Kidney capillary endothelial cell (primary cell): ENCODE measurements around the gene SIPA1L3.
"Not testable (repeated sequence)": the region's sequence is repeated elsewhere in the genome, so short reads cannot be mapped to it uniquely, and the experiment has no call there.

Source experiments
- DNase-seq: peaks from one replicate; pipeline ENCODE4 v3.0.0-alpha.2; 2018; ENCODE audit warnings: low spot score

SIPA1L3 gene

DNA sequence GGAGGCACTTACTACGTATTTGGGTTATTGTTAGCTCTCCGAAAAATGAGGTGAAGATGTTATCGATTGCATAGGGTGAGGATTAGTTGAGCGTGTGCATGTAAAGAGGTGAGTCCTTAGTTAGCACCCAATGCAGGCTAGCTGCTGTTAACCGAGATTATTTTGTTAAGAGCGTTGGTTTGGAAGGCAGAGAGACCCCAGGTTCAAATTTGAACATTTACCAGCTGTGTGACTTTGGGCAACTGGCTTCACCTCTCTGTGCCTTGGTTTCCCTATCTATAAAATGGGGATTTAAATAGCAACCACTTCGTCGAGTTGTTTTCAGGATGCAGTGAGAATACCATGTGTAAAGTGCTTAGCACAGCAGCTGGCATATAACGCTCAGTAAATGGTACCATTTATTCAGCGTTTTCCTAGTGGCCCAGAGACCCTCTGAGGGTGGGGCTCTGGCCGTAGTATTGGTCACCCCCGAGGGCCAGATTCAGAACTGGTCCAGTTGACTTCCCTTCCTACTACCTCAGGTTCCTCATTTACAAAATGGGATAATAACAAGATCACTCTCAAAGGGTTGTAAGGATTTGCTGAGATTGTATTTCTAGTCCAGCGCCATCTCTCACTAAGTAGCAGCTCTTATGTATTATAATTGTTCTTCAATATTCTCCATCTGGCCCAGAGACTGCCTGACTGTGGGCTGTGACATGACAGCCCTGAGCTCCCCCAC is 887 bp downstream of the SIPA1L3 start:
- DNase-seq, result no peak

- no peak for DNase-seq
Measured at GRCh38 chr19:37909661-37910199, 2.7 kb downstream of the SIPA1L3 start.

GRCh38 chr19:37914908-37915307 is 7.9 kb downstream of the SIPA1L3 start:
- no peak for DNase-seq

DNA sequence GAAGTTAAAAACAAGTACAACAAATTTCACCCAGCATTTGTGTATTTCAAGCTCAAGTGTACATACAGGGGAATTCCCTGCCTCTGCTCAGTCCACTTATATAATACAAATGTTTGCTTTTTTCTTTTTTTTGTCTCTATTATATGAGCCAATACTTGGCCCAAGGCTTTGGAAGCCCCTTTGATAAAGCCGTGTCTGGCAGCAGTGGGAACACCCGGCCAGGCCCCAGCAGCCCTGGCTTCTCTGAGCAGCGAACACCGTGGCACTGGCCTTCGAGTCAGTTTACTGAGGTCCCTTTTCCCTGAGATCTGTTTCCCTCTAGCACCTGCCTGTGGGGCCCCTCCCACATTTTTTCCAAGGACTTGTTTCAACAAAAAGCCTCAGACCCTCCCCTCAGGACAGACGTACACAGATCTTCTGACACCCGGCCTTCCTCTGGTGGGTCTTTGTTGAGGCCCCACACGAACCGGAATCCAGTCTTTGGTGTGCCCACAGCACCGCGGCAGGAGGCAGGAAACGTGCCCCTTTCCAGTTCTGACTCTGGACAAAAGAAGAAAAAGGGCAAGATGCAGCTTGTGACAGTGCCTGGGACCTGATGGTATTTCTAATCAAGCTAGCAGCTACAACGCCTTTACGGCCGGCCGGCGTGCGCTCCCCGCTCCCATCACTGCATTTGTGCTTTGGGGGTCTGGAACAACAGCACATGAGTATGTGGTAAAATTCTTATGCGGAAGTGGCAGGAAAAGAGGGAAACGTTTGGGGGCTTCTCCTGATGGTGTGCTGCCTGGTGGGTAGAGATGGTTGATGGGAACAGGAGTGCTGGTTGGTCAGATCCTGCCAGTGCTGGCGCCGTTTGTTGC is 13.8 kb downstream of the SIPA1L3 start:
- DNase-seq, result no peak

- not testable (repeated sequence) for DNase-seq
Measured at GRCh38 chr19:37924573-37924972, 17.6 kb downstream of the SIPA1L3 start.

GRCh38 chr19:37925212-37925611 is 18.2 kb downstream of the SIPA1L3 start:
- no peak for DNase-seq

DNA sequence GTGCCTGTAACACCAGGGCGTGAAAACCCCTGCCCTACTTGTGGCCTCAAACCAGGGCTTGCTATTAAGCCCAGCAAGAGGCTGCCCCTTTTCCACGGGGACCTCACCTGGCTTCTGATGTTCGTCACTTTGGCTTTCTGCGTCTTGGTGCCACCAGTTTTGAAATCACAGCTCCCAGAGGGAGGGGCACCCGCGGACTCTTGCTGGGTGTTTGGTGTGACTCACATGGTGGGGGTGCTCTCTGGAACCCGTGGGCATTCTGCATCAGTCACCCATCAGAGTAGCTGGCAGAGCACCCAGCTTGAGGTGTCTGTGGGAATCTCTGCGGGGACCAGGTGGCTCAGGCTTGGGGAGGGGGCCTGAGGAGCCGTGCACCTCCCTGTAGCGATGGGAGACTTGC is 19.2 kb downstream of the SIPA1L3 start:
- no peak for DNase-seq

DNA sequence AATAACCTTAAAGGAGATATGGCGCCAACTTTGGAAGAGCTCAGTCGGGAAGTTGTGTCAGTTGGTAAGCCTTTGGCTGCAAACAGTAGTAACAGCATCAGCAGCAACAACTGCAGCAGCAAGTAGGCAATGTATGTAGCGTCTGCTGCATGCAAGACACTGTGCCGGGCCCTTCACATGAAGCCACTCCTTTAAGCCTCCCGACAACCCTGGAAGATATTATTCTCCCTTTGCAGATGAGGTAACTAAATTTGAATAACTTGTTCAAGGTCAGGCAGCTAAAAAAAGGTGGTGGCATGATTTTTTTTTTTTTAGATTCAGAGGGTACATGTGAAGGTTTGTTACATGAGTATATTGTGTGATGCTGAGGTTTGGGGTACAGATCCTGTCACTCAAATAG is 19.7 kb downstream of the SIPA1L3 start:
- no peak for DNase-seq

DNA sequence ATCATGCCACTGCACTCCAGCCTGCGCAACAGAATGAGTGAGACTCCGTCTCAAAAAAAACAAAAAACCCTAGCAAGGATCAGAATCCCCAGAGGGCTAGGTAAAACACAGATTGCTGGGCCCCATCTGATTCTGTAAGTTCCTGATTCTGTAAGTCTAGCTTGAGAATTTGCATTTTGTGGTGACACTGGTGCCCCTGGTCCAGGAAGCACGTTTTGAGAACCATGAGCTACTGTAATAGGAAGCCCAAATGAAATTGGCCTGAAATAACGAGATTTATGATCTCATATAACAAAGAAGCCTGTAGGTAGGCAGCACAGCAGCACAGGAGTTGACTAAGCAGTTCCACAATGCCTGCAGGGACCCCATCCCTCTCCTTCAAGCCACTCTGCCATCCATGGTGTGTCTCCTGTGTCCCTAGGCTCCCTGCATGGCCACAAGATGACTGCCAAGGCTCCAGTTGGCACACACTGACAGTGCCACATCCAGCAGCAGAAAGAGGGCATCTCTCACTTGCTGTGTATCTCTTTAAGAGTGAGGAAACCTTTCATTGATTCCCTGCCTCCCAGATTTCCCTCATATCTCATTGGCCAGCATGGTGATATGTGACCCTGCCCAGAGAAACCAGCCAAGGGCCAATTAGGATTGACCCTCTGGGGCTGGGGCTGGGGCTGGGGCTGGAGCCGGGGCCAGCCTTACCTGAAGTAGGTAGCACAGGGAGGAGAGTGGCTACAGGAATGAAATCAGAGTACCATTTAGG is 21.7 kb downstream of the SIPA1L3 start:
- DNase-seq, result no peak

DNA sequence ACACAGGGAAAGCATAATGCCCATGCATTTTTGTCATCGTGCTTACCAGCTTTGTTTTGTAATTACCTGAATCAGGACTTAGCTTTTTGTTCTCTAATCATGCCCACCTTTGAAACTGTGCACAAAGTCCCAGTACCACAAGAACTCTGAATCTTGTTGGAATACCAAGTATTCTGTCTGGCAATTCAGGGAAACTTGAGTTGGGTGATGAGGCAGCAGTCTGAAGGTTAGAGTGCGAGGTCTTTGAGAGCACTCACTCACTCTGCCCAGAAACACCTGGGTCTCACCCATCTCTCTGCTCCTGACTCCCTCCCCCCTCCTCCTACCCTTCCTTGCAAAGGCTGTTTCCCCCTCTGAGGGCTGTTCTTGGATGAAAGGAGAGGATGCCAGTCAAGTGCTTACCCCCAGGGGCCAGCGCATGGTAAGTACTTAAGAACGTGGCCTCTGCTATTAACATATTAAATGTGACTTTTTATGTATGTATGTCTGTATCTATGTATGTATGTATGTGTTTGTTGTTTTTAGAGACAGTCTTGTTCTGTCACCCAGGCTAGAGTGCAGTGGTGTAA is 22.4 kb downstream of the SIPA1L3 start:
- no peak for DNase-seq

DNA sequence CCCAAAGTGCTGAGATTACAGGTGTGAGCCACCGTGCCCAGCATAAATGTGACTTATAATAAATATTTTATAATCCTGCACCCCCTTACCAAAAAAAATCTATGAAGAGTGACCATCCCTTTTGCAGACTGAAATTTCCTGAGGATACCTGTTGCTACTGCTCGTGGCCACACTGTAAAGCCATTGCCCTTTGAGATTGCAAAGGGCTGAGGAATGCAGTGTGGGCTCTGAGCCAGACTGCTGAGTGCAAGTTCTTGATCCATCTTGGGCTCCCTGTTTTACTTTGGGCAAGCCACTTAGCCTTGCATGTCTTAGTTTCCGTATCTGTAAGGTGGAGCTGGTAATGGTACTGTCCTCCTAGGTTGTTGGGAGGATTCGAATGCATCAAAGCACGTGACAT is 23.4 kb downstream of the SIPA1L3 start:
- DNase-seq, result no peak

DNA sequence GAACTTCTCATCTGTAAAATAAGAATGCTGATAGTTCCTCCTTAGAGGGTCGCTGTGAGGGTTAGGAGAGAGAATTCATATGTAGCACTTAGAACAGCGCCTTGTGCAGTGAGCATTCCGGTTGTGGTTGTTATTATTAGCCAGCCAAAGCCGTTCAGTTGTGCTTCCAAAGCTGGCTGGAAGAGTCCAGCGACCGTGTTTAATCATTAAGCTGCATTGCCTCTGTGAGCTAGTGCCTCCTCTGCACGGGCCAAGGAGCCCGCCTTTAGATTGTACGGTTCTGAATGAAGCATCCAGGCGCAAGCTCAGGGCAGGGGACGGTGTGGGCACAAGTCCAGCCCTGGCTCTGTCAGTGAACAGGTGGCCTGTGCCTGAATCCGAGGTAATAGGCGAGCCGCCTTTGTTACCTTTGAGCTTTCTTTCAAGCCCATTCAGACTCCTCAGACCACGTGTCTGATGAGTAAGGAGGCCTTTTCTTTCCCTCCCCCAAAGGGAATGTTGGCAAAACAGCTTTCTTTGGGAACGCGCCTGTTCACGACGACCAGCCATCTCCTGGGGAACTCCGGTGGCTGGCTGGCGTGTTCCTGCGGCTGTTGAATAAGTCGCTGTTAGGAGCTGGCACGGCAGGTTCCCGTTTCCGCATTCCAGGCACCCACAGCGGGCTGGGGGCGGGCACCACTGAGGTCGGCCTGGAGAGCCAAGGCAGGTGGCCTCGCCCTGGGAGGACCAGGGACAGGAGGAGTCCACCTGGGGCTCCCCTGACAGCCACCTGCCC is 25.1 kb downstream of the SIPA1L3 start:
- DNase-seq, result no peak

- peak; percentile 29 for DNase-seq
Measured at GRCh38 chr19:37932985-37933936, 26.3 kb downstream of the SIPA1L3 start.

DNA sequence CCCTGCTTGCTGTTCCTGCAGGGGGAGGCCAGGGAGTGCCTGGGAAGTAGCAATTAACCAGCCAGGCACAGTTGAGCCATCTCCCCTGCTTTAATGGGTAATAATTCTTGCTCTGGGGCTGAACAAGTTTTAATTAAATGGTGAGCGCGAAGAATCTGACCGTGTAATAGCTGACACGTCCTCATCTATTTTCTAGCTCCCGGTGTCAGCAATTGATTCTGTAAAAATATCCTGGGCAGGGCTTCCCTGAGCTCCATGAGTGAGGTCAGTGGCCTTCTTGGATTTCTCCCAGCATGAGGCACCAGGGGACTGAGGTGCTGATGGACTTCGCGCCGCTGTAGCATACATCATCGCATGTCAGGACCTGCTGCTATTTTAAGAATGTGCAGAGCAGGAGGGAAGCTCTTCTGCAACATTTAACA is 26.9 kb downstream of the SIPA1L3 start:
- DNase-seq, result peak; percentile 7

GRCh38 chr19:37935341-37935740 is 28.3 kb downstream of the SIPA1L3 start:
- no peak for DNase-seq

- no peak for DNase-seq
Measured at GRCh38 chr19:37936166-37936565, 29.2 kb downstream of the SIPA1L3 start.

- DNase-seq, result no peak
Measured at GRCh38 chr19:37936886-37937285, 29.9 kb downstream of the SIPA1L3 start.

DNA sequence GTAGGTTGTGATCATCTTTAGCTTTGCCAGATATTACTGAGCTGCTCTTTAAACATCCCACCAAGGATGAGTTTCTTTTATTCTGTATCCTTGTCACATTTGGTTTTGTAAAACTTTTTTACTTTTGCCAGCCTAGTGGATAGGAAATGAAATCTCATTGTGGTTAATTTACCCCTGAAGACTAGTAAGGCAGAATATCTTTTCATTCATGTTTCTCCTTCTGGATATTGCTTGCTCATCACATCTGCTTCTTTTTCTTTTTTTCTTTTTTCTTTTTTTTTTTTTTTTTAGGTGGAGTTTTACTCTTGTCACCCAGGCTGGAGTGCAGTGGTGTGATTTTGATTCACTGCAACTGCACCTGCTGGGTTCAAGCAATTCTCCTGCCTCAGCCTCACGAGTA is 31.3 kb downstream of the SIPA1L3 start:
- no peak for DNase-seq

DNA sequence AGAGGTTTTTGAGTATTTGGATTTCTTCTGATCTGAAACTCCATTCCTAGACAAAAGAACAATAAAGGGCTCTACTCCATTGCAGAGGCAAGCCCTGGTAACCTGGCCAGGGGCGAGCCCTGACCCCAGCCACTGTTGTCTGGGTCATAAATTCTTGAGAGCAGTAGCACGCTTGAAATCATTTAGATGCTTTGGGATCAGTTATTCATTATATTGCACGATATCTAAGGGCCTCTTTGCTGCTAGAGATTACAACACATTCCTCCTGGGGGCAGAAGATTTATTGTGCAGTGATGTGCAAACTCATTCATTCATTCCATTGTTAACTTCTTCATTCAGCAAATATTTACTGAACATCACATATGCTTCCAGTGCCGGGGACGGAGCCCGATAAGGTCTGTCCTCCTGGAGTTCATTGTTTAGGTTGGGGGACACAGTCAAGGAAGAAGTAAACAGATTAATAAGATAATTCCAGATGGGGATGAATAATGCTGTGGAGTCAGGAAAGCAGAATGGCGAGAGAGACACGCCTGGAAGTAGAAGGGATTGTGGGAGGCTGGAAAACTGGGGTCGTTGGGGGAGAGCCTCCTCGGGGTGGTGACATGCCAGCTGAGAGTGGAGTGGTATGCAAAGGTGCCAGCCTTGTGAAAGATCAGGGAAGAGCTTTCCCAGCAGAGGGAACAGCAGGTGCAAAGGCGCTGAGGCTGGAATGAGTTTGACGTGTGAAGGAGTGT is 34.9 kb downstream of the SIPA1L3 start:
- no peak for DNase-seq
